C4-2B (cell line): ENCODE data around the gene AIRE.

Experiments used
- H3K27ac ChIP-seq: fragments of 450-650 bp; 2 replicates; pipeline ENCODE4 v1.5.1; 2017
- ZFX ChIP-seq: fragments of 450-650 bp; IDR thresholded peaks from 2 replicates; pipeline ENCODE4 v1.6.1; 2017
- TF ChIP-seq, protein P1 (sequence below): fragments of 450-650 bp; conservative IDR thresholded peaks from 2 replicates; pipeline ENCODE4 v1.5.1; 2017; ENCODE audit warnings: mild to moderate bottlenecking

The AIRE gene

DNA sequence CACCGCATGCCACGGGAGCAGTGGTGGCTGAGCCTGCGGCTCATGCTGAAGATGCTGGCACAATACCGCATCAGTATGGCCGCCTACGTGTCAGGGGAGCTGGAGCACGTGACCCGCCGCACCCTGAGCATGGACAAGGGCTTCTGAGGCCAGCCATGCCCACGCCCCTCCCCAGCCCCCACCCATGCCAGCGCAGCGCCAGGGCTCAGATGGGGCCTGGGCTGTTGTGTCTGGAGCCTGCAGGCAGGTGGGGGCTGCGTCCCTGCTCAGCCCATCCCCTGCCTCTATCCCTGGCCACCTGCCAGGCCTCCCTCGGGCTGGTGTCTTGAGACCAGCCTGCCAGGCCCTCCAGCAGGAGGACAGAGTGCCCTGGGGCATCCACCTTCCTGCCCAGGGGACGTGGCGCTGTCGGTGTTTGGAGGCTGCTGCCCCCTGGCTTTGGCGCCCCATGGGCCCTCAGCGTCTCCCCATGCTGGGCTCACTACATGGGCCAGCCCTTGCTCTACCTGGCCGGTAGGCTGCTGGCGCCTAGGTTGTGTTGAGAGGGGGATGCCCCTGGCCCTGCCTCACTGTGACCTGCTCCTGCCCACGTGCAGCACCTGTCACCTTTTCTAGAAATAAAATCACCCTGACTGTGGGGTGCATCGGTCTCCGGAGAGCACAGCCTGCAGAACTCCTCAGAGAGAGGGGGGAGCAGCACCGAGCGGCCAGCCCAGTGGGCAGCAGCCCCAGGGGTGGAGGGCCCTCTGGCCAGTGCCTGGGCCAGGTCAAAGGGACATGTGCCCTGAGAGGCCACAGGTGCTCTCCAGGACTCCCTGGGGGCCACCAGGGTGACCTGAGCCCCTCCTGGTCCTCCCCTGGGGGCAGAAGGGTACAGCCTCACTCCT lies 41.3 kb downstream of the AIRE start:
- H3K27ac ChIP-seq, result no peak overlapping the region
- TF ChIP-seq ZFX, result no peak
- TF ChIP-seq, protein P1, sequence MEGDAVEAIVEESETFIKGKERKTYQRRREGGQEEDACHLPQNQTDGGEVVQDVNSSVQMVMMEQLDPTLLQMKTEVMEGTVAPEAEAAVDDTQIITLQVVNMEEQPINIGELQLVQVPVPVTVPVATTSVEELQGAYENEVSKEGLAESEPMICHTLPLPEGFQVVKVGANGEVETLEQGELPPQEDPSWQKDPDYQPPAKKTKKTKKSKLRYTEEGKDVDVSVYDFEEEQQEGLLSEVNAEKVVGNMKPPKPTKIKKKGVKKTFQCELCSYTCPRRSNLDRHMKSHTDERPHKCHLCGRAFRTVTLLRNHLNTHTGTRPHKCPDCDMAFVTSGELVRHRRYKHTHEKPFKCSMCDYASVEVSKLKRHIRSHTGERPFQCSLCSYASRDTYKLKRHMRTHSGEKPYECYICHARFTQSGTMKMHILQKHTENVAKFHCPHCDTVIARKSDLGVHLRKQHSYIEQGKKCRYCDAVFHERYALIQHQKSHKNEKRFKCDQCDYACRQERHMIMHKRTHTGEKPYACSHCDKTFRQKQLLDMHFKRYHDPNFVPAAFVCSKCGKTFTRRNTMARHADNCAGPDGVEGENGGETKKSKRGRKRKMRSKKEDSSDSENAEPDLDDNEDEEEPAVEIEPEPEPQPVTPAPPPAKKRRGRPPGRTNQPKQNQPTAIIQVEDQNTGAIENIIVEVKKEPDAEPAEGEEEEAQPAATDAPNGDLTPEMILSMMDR, result no peak

DNA sequence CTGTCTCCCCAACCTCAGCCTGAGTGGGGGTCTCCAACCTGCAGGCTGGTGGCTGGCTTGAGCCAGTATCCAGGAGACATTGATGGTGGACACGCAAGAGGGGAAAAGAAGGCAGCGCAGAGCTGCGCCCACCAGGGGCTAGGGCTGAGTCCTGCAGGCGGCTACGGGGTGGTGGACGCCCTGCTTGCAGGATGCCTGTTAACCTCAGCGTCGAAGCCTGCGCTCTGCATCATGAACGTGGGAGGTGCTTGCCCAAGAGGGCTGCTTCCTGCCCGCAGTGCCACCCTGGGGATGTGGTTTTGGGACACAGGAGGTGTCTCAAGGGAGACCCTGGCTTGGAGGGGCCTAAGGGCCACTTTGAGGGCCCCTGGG lies 41.9 kb downstream of the AIRE start:
- TF ChIP-seq, protein P1, result no peak
- TF ChIP-seq ZFX, result no peak
- H3K27ac ChIP-seq, result no peak overlapping the region

DNA sequence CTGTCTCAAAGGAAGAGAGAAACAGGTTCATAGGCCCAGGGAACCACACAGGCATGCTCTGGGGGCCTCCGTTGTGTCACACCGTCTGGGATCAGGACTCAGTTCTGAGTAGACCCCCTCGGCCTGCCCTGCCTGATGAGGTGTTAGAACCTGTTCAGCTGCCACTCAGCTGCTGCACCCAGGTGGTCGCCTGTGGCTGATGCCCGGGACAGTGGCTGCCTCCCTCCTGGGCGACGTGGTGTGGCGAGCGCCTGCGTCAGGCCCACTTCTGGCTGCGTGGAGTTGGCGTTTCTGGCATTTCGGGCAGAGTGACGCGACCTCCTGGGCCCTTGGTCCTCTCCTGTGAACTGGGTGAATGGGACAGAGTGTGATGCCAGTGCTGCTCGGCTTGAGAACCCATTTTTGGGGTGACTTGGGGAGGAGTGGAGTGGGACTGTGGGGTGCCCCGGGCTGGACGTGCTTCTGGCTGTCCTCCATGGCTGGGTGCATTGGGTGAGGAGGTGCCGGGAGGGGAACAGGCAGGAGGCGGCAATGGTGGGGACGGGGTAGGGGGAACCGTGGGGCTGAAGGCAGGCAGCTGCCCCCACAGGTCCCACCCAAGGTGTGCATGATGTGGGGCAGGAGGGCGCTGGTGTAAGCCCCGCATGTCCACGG lies 42.7 kb downstream of the AIRE start:
- H3K27ac ChIP-seq, result no peak overlapping the region
- TF ChIP-seq, protein P1, result no peak
- TF ChIP-seq ZFX, result no peak

DNA sequence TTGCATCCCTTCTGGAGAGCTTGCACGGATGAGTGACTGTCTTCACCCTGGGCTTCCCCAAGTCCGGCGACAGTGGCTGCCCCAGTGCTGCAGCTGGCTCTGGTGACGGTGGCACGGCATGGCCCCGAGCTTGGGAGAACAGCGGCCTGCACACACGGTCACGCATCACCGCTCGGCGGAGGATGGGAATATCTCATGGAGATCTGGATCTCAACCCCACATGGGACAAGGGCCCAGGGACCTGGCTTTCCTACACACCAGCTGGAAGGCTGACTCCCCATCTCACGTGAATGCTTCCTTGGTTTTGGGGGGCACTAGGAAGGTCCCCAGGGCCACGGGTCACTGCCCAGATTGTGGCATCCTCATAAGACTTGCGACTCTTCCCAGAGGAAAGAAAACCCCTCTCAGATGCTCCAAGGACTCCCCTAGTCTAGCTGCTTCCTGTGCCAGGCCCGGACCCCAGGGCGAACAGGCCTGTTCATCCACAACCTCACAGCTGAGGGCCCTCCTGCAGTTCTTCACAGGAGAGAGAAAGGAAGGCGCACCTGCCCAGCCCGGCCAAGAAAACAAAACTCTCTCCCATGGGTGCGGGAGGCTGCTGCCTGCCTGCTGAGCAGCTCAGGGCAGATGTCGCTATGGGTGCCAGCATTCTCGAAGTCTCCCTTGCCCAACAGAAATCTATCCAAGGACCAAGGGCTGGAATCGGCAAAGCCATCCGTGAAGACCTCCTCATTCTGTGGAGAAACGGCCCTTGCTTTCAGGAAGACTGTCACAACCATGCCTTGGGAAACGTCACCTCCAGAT lies 43.6 kb downstream of the AIRE start:
- H3K27ac ChIP-seq, result no peak overlapping the region
- no peak for TF ChIP-seq ZFX
- TF ChIP-seq, protein P1, result no peak

DNA sequence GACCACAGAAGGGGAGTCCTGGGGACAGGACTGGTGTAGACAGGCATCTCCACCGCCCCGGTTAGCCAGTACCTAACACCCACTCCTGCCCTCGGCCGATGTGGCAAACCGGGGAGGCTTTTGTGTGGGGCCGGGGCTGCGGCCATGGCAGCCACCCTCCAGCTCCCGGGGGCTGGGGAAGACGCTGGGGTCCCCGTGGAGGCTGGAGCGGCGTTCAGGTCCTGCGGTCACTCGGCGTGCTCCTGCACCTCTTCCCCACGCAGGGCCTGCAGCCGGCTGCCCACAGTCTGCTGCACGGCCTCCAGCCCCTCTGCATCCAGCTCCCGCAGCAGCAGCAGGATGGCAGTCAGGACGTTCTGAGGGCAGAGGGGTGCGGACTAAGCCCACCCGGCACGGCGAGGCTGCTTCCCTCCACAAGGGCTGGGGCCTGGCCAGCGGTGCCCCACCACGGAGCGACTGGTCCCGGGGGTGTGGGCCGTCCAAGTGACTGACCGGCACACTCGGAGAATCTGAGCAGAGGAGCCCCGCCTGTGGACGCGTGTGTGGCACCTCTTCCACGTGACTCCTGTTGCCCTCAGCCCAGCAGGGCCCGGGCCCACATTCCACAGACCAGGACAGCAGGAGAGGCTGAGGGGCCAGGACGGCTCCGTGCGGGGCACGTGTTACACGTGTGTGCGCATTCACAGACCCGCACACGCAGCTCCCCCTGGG lies 44.5 kb downstream of the AIRE start:
- TF ChIP-seq, protein P1, result no peak
- TF ChIP-seq ZFX, result no peak
- no peak overlapping the region for H3K27ac ChIP-seq

DNA sequence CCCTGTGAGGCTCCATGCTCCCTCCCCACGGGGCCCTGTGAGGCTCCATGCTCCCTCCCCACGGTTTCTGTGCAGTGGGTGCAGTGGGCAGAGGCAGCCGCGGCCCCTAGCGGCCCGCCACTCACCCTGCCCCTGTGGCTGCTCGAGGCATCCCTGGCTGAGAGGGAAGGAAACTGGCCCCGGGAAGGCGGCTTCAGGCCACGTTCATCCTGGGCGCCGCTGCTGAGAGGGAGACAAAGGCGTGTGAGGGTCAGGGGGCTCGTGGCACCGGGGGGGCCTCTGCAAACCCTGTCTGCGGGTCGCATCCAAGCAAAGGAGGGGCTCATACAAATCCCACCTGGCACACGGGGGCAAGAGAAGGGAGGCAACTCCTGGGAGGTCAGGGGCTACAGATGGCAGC lies 45.0 kb downstream of the AIRE start:
- TF ChIP-seq, protein P1, result no peak
- no peak for TF ChIP-seq ZFX

More for the DNA sequence above, 45.0 kb downstream of the AIRE start:
- no peak overlapping the region for H3K27ac ChIP-seq
